Right lobe of liver (tissue), 6 donors: ENCODE measurements around the gene MGARP. TPM values are rescaled to one million over a fixed set of nuclear protein-coding genes. Genes with fewer than 3 reads are reported as not detected.

ENCODE experiments used
- ATAC-seq, 4 donors: fragments of 200-7000 bp; cut with Tn5 transposase; one replicate each; pipeline ENCODE4 v1.9.1; 2020; ENCODE audit warnings: mild to moderate bottlenecking in 4 of 4, moderate library complexity in 4 of 4
- DNase-seq, 3 donors: peaks; one replicate each; pipeline ENCODE4 v3.0.0-alpha.2; 2020
- H3K27ac ChIP-seq, 3 donors: fragments of 200-600 bp; one replicate each; pipeline ENCODE4 v1.8.0; 2022
- H3K27me3 ChIP-seq, 2 donors: fragments of 200-600 bp; one replicate each; pipeline ENCODE4 v1.8.0; 2022
- H3K36me3 ChIP-seq, 4 donors: fragments of 200-600 bp; sonication (generic) in 1 of 4; one replicate each; pipeline versions ENCODE4 v1.5.1 to v1.8.0; 2017 to 2022; ENCODE audit warnings: control low read depth in 1 of 4
- H3K4me1 ChIP-seq, 4 donors: fragments of 200-600 bp; sonication (generic) in 1 of 4; one replicate each; pipeline versions ENCODE4 v1.5.1 to v1.8.0; 2017 to 2022; ENCODE audit warnings: control low read depth in 1 of 4
- H3K4me3 ChIP-seq, 3 donors: fragments of 200-600 bp; one replicate each; pipeline ENCODE4 v1.8.0; 2022
- H3K9me3 ChIP-seq, 4 donors: fragments of 200-600 bp; sonication (generic) in 1 of 4; one replicate each; pipeline versions ENCODE4 v1.5.1 to v1.8.0; 2017 to 2022; ENCODE audit warnings: control low read depth in 1 of 4
- POLR2A ChIP-seq: fragments of 450-650 bp; IDR thresholded peaks from one replicate; pipeline ENCODE4 v1.6.1; 2017; ENCODE audit warnings: antibody characterized with exemption, mild to moderate bottlenecking
- WGBS: methylation state at CpG from one replicate; pipeline ENCODE4 v1.1.6; 2018; ENCODE audit warnings: low coverage, low lambda C conversion rate; ENCODE audit not compliant: insufficient coverage; ENCODE audit errors: missing lambda C conversion rate; 5-methylcytosine and 5-hydroxymethylcytosine counted together
- intact Hi-C, 2 donors: fragments of 100-400 bp; cut with DNase I; formaldehyde crosslinking; loops; one replicate each; pipeline versions ENCODE4 v1.11.2 to v1.14.1; 2022
- small RNA-seq, 2 experiments: library from RNA; depleted of rRNA; stranded (forward); fragments of <200 nt; gene quantifications; one replicate each; pipeline ENCODE3, GENCODE V24; 2016
- total RNA-seq, 6 experiments: library from RNA; depleted of rRNA in 2 of 6; stranded (reverse); fragments of >200 nt in 2 of 6; fragmentation: NEBNext Ultra II Directional in 3 of 6; extraction: Animal tissue kit (Norgen Biotek cat#: 25700) in 3 of 6; gene quantifications; one replicate each; pipeline versions ENCODE4 v1.1.0 to v1.2.4, GENCODE V29; 2016 to 2023
- TF ChIP-seq, protein P1 (sequence below), 4 donors: fragments of 200-600 bp in 3 of 4; fragments of 450-650 bp in 1 of 4; IDR thresholded peaks; one replicate each; pipeline versions ENCODE4 v1.5.1 to v1.8.0; 2016 to 2022; ENCODE audit warnings: antibody characterized with exemption in 4 of 4, mild to moderate bottlenecking in 2 of 4
- donor health status: DM: no; HTN: yes; CAD: no.
- donor health status: DM: no; HTN: no; CAD: no.
- donor health status: DM: no; HTN: no; CAD: no.
- donor health status: DM: no; HTN: yes; CAD: no.
- donor health status: DM: no; HTN: yes; CAD: no.

Gene MGARP
- total RNA-seq, 6 experiments from 2014 or later: 0.20 to 0.43 TPM; not detected in 4

DNA sequence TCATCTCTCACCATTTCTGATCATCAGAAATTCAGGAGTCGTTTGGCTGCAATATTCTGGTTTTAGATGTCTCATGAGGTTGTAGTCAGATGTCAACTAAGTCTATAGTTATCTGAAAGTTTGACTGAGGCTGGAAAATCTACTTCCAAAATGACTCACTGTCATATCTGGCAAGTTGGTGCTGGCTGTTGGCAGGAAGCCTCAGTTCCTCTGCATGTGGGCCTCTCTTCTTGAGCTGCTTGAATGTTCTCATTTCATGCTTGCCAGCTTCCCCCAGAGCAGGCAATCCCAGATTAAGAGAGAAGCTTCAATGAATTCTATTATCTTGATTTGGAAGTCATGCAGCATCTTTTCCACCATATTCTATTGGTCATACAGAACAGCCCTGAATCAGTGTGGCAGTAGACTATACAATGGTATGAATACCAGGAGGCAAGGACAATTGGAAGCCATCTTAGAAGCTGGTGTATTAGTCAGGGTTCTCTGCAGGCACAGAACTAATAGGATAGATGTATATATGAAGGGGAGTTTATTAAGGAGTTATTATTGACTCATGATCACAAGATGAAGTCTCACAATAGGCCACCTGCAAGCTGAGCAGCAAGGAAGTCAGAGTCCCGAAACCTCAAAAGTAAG, 56.2 kb downstream of the MGARP start:
- H3K4me1 ChIP-seq: no peaks in the 10 kb centered on the region
- no peak for DNase-seq
- H3K27ac ChIP-seq: no peak overlapping the region
- H3K27me3 ChIP-seq: no peaks in the 10 kb centered on the region
- no peak overlapping the region for H3K4me3 ChIP-seq
- ATAC-seq: peak in 1 of 4 donors; percentile 30
- no peak for TF ChIP-seq POLR2A
- TF ChIP-seq, protein P1, sequence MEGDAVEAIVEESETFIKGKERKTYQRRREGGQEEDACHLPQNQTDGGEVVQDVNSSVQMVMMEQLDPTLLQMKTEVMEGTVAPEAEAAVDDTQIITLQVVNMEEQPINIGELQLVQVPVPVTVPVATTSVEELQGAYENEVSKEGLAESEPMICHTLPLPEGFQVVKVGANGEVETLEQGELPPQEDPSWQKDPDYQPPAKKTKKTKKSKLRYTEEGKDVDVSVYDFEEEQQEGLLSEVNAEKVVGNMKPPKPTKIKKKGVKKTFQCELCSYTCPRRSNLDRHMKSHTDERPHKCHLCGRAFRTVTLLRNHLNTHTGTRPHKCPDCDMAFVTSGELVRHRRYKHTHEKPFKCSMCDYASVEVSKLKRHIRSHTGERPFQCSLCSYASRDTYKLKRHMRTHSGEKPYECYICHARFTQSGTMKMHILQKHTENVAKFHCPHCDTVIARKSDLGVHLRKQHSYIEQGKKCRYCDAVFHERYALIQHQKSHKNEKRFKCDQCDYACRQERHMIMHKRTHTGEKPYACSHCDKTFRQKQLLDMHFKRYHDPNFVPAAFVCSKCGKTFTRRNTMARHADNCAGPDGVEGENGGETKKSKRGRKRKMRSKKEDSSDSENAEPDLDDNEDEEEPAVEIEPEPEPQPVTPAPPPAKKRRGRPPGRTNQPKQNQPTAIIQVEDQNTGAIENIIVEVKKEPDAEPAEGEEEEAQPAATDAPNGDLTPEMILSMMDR (IDR thresholded peaks at IDR 0.05): no peak
- H3K9me3 ChIP-seq: no peaks in the 10 kb centered on the region
- intact Hi-C loops: no loop called here
- no peaks in the 10 kb centered on the region for H3K36me3 ChIP-seq
- WGBS: 77% methylated on average over 2 of the region's 2 CpGs

DNA sequence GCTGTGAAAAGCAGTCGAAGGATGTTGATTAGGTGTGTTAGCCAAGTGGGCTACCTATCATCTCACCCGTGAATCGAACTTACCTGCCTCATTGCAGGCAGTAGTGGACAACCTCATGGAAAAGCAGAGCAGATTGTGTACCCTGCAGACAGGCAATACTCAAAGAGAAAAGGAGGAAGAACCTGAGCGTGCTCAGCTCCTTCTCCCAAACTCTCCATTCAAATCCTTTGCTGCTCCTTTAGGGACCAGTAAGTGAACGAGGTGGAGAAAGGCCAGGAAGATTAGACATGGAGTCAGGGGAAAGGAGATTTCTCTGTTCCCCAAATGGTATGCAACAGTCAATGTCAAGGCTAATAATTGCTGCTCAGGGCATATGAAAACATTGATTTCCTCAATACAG, 57.8 kb downstream of the MGARP start:
- Histone ChIP-seq H3K27ac (no peak overlapping the region), H3K4me1 (no peaks in the 10 kb centered on the region), H3K36me3 (no peaks in the 10 kb centered on the region), H3K9me3 (no peaks in the 10 kb centered on the region), H3K4me3 (no peak overlapping the region), H3K27me3 (no peaks in the 10 kb centered on the region)
- DNase-seq (no peak), ATAC-seq (no peak)
- intact Hi-C loops: no loop called here
- TF ChIP-seq POLR2A: no peak
- TF ChIP-seq, protein P1 (IDR thresholded peaks at IDR 0.05): no peak
- 83% methylated on average over 2 of the region's 5 CpGs for WGBS

GRCh38 chr4:139221687-139222086, 58.3 kb downstream of the MGARP start:
- no peaks in the 10 kb centered on the region for H3K9me3 ChIP-seq
- H3K4me3 ChIP-seq: no peak overlapping the region
- DNase-seq: no peak
- H3K36me3 ChIP-seq: no peaks in the 10 kb centered on the region
- no peak for ATAC-seq
- H3K27ac ChIP-seq: no peak overlapping the region
- H3K4me1 ChIP-seq: no peaks in the 10 kb centered on the region
- TF ChIP-seq, protein P1 (IDR thresholded peaks at IDR 0.05): no peak
- TF ChIP-seq POLR2A: no peak
- intact Hi-C loops: no loop called here
- WGBS: 90% methylated on average over 2 of the region's 5 CpGs
- H3K27me3 ChIP-seq: no peaks in the 10 kb centered on the region

- Histone ChIP-seq H3K4me1 (no peaks in the 10 kb centered on the region), H3K36me3 (no peaks in the 10 kb centered on the region), H3K27me3 (no peaks in the 10 kb centered on the region), H3K9me3 (no peaks in the 10 kb centered on the region), H3K4me3 (no peak overlapping the region), H3K27ac (no peak overlapping the region)
- no peak for DNase-seq
- ATAC-seq: no peak
- intact Hi-C loops: no loop called here
- TF ChIP-seq, protein P1 (IDR thresholded peaks at IDR 0.05): no peak
- TF ChIP-seq POLR2A: no peak
- WGBS: 74% methylated on average over 2 of the region's 4 CpGs
Measured at GRCh38 chr4:139219450-139220055, 60.5 kb downstream of the MGARP start.

Small RNAs within 50 kb of the gene (small RNA-seq; reads per million reads assigned to genes)
- 0 reads per million in 2 experiments for gene RNU6-1074P
- 0 reads per million in 2 experiments for gene RNU6-1214P
- gene RNU6-506P: 0 reads per million in 2 experiments

Other genes with a start within 250 kb of the MGARP start
- 10 to 100 TPM; 14.0 to 24.3 (median 16.7) TPM for gene ELF2, start 103.0 kb downstream of the MGARP start, total RNA-seq
- gene NAA15, start 21.3 kb upstream of the MGARP start, total RNA-seq: 10 to 100 TPM; 13.3 to 19.8 (median 16.5) TPM
- 10 to 100 TPM; 24.7 to 41.0 (median 32.1) TPM for gene NDUFC1, start 22.3 kb upstream of the MGARP start, total RNA-seq
- gene RAB33B, start 173.9 kb upstream of the MGARP start, total RNA-seq: 10 to 100 TPM; 10.9 to 15.1 (median 12.1) TPM